B cell (primary cell): ENCODE measurements around the gene TEDC1. TPM values are rescaled to one million over a fixed set of nuclear protein-coding genes. Genes with fewer than 3 reads are reported as not detected.

ENCODE experiments used
- ATAC-seq: fragments of 200-7000 bp; cut with Tn5 transposase; one replicate; pipeline ENCODE4 v1.10.0; 2021; ENCODE audit warnings: low read depth, mild to moderate bottlenecking, moderate number of reproducible peaks, moderate library complexity
- CTCF ChIA-PET: fragments of 350-600 bp; sonication (Branson Sonifier 250); formaldehyde crosslinking; loops from one replicate; lab custom pipeline; 2021; ENCODE audit warnings: antibody characterized with exemption, inconsistent platforms; lab: Charles Lee
- POLR2A ChIA-PET: fragments of 350-600 bp; sonication (Branson Sonifier 250); formaldehyde crosslinking; loops from one replicate; lab custom pipeline; 2021; ENCODE audit warnings: antibody characterized with exemption; lab: Charles Lee
- DNase-seq: peaks from one replicate; pipeline ENCODE4 v3.0.0; 2013
- H2AFZ ChIP-seq: 2 replicates; pipeline ENCODE4 v1.6.1; 2012; ENCODE audit warnings: mild to moderate bottlenecking, low read depth, low read length; ENCODE audit not compliant: insufficient read depth, poor library complexity, severe bottlenecking
- H3K27ac ChIP-seq, 2 donors: 1 replicate in 1 of 2; 2 replicates in 1 of 2; pipeline ENCODE4 v1.5.1; 2012 to 2013; ENCODE audit warnings: low read length in 2 of 2, mild to moderate bottlenecking in 2 of 2, moderate library complexity in 1 of 2
- H3K27me3 ChIP-seq, 4 experiments: fragments of 200-600 bp in 1 of 4; sonication (generic) in 1 of 4; replicated peaks in 1 of 4; 1 replicate in 2 of 4; 2 replicates in 2 of 4; pipeline versions ENCODE4 v1.6.1 to v1.7.0; 2013 to 2016; ENCODE audit warnings: low read length in 3 of 4, mild to moderate bottlenecking in 2 of 4, mixed read lengths in 1 of 4, moderate library complexity in 1 of 4; ENCODE audit not compliant: insufficient read depth in 4 of 4, control insufficient read depth in 3 of 4; ENCODE audit errors: control extremely low read depth in 1 of 4
- H3K36me3 ChIP-seq, 2 experiments: replicated peaks in 1 of 2; 1 replicate in 1 of 2; 2 replicates in 1 of 2; pipeline versions ENCODE4 v1.6.1 to v1.7.1; 2013; ENCODE audit warnings: low read length in 1 of 2; ENCODE audit not compliant: insufficient read depth in 2 of 2, control insufficient read depth in 1 of 2; ENCODE audit errors: control extremely low read depth in 1 of 2, extremely low read depth in 1 of 2
- H3K4me1 ChIP-seq, 2 donors: fragments of 200-600 bp in 1 of 2; sonication (generic) in 1 of 2; 1 replicate in 1 of 2; 2 replicates in 1 of 2; pipeline versions ENCODE4 v1.5.1 to v1.6.1; 2013 to 2017; ENCODE audit warnings: low read length in 2 of 2; ENCODE audit not compliant: control insufficient read depth in 2 of 2, insufficient read depth in 2 of 2
- H3K4me2 ChIP-seq: replicated peaks from 2 replicates; pipeline ENCODE3; 2012; ENCODE audit warnings: mild to moderate bottlenecking, low read depth, low read length; ENCODE audit not compliant: poor library complexity, severe bottlenecking
- H3K4me3 ChIP-seq, 5 experiments: fragments of 200-600 bp in 1 of 5; sonication (generic) in 1 of 5; 1 replicate in 3 of 5; 2 replicates in 2 of 5; pipeline versions ENCODE4 v1.5.1 to v1.7.0; 2011 to 2016; ENCODE audit warnings: low read length in 4 of 5, mild to moderate bottlenecking in 4 of 5, low read depth in 2 of 5, control low read depth in 1 of 5, moderate library complexity in 1 of 5; ENCODE audit not compliant: insufficient read depth in 1 of 5; ENCODE audit errors: control extremely low read depth in 1 of 5, extremely low read depth in 1 of 5
- H3K79me2 ChIP-seq: fragments of 200-600 bp; sonication (generic); one replicate; pipeline ENCODE4 v1.6.0; 2016; ENCODE audit warnings: low read length; ENCODE audit not compliant: control insufficient read depth, insufficient read depth
- H3K9ac ChIP-seq: fragments of 200-600 bp; sonication (generic); 2 replicates; pipeline ENCODE4 v1.6.1; 2017; ENCODE audit warnings: mild to moderate bottlenecking, low read length, moderate library complexity
- H3K9me3 ChIP-seq, 3 donors: one replicate each; pipeline versions ENCODE4 v1.6.1 to v1.7.1; 2013; ENCODE audit warnings: low read length in 2 of 3; ENCODE audit not compliant: control insufficient read depth in 2 of 3, insufficient read depth in 1 of 3; ENCODE audit errors: control extremely low read depth in 1 of 3
- H4K20me1 ChIP-seq: 2 replicates; pipeline ENCODE4 v1.6.0; 2012; ENCODE audit warnings: mild to moderate bottlenecking, low read length; ENCODE audit not compliant: insufficient read depth, control insufficient read depth, poor library complexity, severe bottlenecking
- H3K27ac Mint-ChIP-seq: one replicate; pipeline ENCODE4 v1.8.0; 2021; ENCODE audit warnings: mixed read lengths
- H3K27me3 Mint-ChIP-seq: one replicate; pipeline ENCODE4 v1.8.0; 2021; ENCODE audit warnings: mixed read lengths
- H3K4me1 Mint-ChIP-seq: one replicate; pipeline ENCODE4 v1.8.0; 2021; ENCODE audit warnings: mixed read lengths
- H3K4me3 Mint-ChIP-seq: one replicate; pipeline ENCODE4 v1.8.0; 2021; ENCODE audit warnings: mixed read lengths
- H3K9me3 Mint-ChIP-seq: one replicate; pipeline ENCODE4 v1.8.0; 2022; ENCODE audit warnings: mixed read lengths; ENCODE audit not compliant: insufficient read depth
- EZH2 ChIP-seq: IDR thresholded peaks from 2 replicates; pipeline ENCODE4 v1.6.1; 2012; ENCODE audit warnings: borderline replicate concordance, low read depth, mild to moderate bottlenecking, moderate library complexity, low read length; ENCODE audit not compliant: insufficient read depth, poor library complexity, severe bottlenecking
- WGBS: methylation state at CpG from one replicate; pipeline ENCODE4 v1.1.5; 2013; ENCODE audit warnings: missing lambda C conversion rate; ENCODE audit not compliant: insufficient coverage; 5-methylcytosine and 5-hydroxymethylcytosine counted together
- intact Hi-C: fragments of 100-400 bp; cut with micrococcal nuclease; formaldehyde crosslinking; loops from one replicate; pipeline ENCODE4 v1.10.0; 2022
- polyA plus RNA-seq: library from polyadenylated mRNA; depleted of rRNA; stranded (reverse); fragments of >200 nt; gene quantifications from 2 replicates; pipeline ENCODE4 v1.2.3, GENCODE V29; 2012
- total RNA-seq, 2 donors: library from RNA; stranded (reverse); fragments of 120-200 nt in 1 of 2; gene quantifications; 1 replicate in 1 of 2; 2 replicates in 1 of 2; pipeline versions ENCODE4 v1.2.3 to v1.2.4, GENCODE V29; 2013 to 2022
- TF ChIP-seq, protein P1 (sequence below): fragments of 200-600 bp; IDR thresholded peaks from one replicate; pipeline ENCODE4 v1.8.0; 2022; ENCODE audit warnings: antibody characterized with exemption, mild to moderate bottlenecking

The TEDC1 gene
- total and polyA plus RNA-seq, 2 donors (not counting 1 experiment from before 2014, with no cell fraction given), result 19.7 to 22.2 TPM

DNA sequence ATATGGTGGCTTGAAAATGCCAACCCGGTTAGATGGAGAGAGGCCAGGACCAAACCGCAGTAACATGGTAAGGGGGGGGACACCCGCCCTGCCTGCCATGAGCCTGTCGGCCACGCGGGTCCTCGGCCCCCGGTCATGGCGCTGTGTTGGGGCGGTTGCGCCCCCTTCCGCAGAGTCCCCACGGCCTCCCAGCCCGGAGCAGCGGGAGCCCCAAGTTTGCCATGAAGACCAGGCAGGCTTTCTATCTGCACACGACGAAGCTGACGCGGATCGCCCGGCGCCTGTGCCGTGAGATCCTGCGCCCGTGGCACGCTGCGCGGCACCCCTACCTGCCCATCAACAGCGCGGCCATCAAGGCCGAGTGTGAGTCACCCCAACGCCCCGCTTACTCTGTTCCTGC is 26.5 kb upstream of the TEDC1 start:
- no peak for DNase-seq
- no peak overlapping the region for H3K9ac ChIP-seq
- intact Hi-C loops, result no loop called here
- H3K4me2 ChIP-seq, result no peak overlapping the region
- ChIA-PET POLR2A (interaction anchor here (1.0 kb wide), 1 partner anchor 17 kb away, joined by 3 read pairs; no protein-coding TSS in a partner anchor), CTCF (no interaction called here)
- no peaks in the 10 kb centered on the region for H3K9me3 ChIP-seq
- no peak for ATAC-seq
- no peaks in the 10 kb centered on the region for H4K20me1 ChIP-seq
- H3K4me3 ChIP-seq, result no peak overlapping the region
- Mint-ChIP-seq H3K27me3 (no peaks in the 10 kb centered on the region), H3K4me3 (no peak overlapping the region), H3K27ac (no peak overlapping the region), H3K4me1 (no peaks in the 10 kb centered on the region), H3K9me3 (no peaks in the 10 kb centered on the region)
- no peaks in the 10 kb centered on the region for H3K4me1 ChIP-seq
- WGBS, result 94% methylated on average over 33 of the region's 33 CpGs
- H2AFZ ChIP-seq, result no peak overlapping the region
- H3K36me3 ChIP-seq, result peaks cover 0 to 36% of the 10 kb centered on the region in 2 experiments
- H3K27me3 ChIP-seq, result no peaks in the 10 kb centered on the region
- H3K79me2 ChIP-seq, result no peaks in the 10 kb centered on the region
- no peak overlapping the region for H3K27ac ChIP-seq
- TF ChIP-seq, protein P1, sequence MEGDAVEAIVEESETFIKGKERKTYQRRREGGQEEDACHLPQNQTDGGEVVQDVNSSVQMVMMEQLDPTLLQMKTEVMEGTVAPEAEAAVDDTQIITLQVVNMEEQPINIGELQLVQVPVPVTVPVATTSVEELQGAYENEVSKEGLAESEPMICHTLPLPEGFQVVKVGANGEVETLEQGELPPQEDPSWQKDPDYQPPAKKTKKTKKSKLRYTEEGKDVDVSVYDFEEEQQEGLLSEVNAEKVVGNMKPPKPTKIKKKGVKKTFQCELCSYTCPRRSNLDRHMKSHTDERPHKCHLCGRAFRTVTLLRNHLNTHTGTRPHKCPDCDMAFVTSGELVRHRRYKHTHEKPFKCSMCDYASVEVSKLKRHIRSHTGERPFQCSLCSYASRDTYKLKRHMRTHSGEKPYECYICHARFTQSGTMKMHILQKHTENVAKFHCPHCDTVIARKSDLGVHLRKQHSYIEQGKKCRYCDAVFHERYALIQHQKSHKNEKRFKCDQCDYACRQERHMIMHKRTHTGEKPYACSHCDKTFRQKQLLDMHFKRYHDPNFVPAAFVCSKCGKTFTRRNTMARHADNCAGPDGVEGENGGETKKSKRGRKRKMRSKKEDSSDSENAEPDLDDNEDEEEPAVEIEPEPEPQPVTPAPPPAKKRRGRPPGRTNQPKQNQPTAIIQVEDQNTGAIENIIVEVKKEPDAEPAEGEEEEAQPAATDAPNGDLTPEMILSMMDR, result no peak
- no peak for TF ChIP-seq EZH2

DNA sequence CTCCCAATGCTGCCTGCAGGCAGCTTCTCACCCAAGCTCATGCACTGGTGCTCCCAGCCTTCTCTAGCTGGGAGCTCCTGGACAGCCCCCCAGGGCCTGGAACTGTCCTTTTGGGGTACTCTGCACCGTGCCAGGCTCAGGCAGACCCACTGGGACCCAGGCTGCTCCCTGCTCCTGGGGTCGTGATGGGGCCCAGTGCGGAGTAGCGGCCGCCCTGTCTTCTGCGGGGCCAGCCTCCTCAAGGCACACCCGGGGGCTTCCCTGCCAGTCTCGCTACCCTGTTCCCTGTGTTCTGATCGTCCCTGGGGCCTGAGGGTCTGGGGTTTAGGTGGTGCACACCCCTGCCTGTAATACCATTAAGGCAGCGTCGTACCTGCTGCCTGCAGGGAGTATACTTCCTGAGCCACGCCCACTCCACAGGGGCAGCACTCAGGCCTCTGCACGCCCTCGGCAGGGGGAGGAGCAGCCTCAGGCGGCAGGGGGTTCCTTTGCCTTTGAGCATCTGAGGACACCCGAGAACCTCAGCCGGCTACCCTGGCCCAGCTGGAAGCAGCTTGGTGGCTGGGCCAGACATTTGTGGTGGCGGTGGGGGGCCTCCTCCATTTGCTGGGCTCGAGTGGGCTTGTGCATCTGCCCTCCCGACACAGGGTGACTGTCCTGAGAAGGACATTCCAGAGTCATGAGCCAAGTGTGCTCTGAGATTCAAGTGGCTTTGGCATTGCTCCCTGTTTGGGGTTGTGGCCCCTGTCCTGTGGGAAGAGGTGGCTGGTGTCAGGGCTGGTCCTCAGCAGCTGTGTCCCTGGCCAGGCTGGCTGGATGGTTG is 25.6 kb upstream of the TEDC1 start:
- TF ChIP-seq, protein P1, result no peak
- no peak for TF ChIP-seq EZH2
- DNase-seq, result no peak
- CTCF ChIA-PET, result no interaction called here
- H3K4me3 Mint-ChIP-seq, result no peak overlapping the region
- H3K9ac ChIP-seq, result no peak overlapping the region
- no peaks in the 10 kb centered on the region for H3K4me1 Mint-ChIP-seq
- no peak overlapping the region for H2AFZ ChIP-seq
- no peak for ATAC-seq
- no peaks in the 10 kb centered on the region for H4K20me1 ChIP-seq
- no peaks in the 10 kb centered on the region for H3K9me3 Mint-ChIP-seq
- no peak overlapping the region for H3K27ac Mint-ChIP-seq
- intact Hi-C loops, result no loop called here
- no peaks in the 10 kb centered on the region for H3K4me1 ChIP-seq
- no peaks in the 10 kb centered on the region for H3K27me3 Mint-ChIP-seq
- POLR2A ChIA-PET, result interaction anchor here (1.0 kb wide), 1 partner anchor 16 kb away, joined by 3 read pairs; no protein-coding TSS in a partner anchor
- WGBS, result 93% methylated on average over 20 of the region's 20 CpGs
- peaks cover 0 to 33% of the 10 kb centered on the region in 2 experiments for H3K36me3 ChIP-seq
- H3K27me3 ChIP-seq, result no peaks in the 10 kb centered on the region
- H3K79me2 ChIP-seq, result no peaks in the 10 kb centered on the region
- H3K4me3 ChIP-seq, result no peak overlapping the region
- no peak overlapping the region for H3K27ac ChIP-seq
- no peak overlapping the region for H3K4me2 ChIP-seq
- no peaks in the 10 kb centered on the region for H3K9me3 ChIP-seq
